K562 (cell line): ENCODE measurements around the gene GRAMD4. TPM values are rescaled to one million over a fixed set of nuclear protein-coding genes. Genes with fewer than 3 reads are reported as not detected.

ENCODE experiments used
- CHD1 ChIP-seq: fragments of 200-600 bp; sonication (generic); IDR thresholded peaks from one replicate; pipeline ENCODE4 v1.6.1; 2012; ENCODE audit warnings: mild to moderate bottlenecking, moderate library complexity, low read length, inconsistent platforms
- HDAC8 ChIP-seq: fragments of 450-650 bp; IDR thresholded peaks from 2 replicates; pipeline ENCODE4 v1.6.1; 2016; ENCODE audit warnings: mild to moderate bottlenecking, missing genetic modification characterization, moderate library complexity, missing compliant biosample characterization
- PHF20 ChIP-seq: fragments of 450-650 bp; IDR thresholded peaks from 2 replicates; pipeline ENCODE4 v1.6.1; 2018; ENCODE audit not compliant: partially characterized antibody
- ZC3H8 ChIP-seq: fragments of 450-650 bp; IDR thresholded peaks from 2 replicates; pipeline ENCODE4 v1.6.1; 2017
- polyA plus RNA-seq, 8 experiments: library from polyadenylated mRNA; depleted of rRNA in 4 of 8; stranded (reverse) in 5 of 8; unstranded in 3 of 8; fragments of >200 nt; fragmentation: Nextera tagmentation in 2 of 8; fragmentation: Illumina TruSeq in 1 of 8; extraction: Ambion mirVana in 2 of 8; extraction: Trizol in 1 of 8; gene quantifications; 2 replicates each; pipeline versions ENCODE4 v1.2.1 to v1.2.3, GENCODE V29; 2011 to 2014; ENCODE audit warnings: inconsistent platforms in 1 of 8, missing spikeins in 1 of 8
- total RNA-seq, 7 experiments: library from RNA; depleted of rRNA in 6 of 7; stranded (reverse); fragments of >200 nt in 6 of 7; fragmentation: Illumina TruSeq in 2 of 7; extraction: Trizol in 2 of 7; gene quantifications; 2 replicates each; pipeline versions ENCODE4 v1.2.1 to v1.2.3, GENCODE V29; 2011 to 2021; ENCODE audit warnings: low replicate concordance in 1 of 7
- TF ChIP-seq, protein P1 (sequence below): fragments of 450-650 bp; IDR thresholded peaks from 2 replicates; pipeline ENCODE4 v1.6.1; 2016; ENCODE audit warnings: mild to moderate bottlenecking, moderate library complexity

GRAMD4 gene
- total and polyA plus RNA-seq, 9 of the 15 experiments (the other 6 are each of a cell fraction or from before 2014, with no cell fraction given), result 0.18 to 44.8 (median 18.6) TPM

DNA sequence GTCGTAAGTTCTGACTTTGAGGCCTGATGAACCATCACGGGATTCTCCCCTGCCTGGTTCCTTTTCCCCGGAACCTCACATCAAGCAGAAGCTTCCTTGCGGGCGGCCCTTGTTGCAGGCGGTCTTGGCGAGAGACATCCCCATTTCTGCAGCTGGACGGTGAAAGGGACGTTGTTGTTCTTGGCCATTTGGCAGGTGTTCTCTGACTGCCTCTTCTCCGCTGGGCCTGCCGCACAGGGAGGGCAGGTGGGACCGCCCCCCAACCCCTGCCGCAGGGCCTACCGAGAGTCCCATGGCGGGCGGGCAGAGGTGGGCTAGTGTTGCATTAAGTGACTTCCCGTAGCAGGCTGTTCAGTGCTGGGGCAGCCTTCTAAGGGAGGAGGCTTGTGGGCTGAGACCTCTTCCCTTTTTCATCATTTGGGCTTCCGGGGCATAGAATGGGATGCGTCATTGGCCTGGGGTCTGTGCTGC, 26.9 kb upstream of the GRAMD4 start (continued):
- TF ChIP-seq, protein P1, sequence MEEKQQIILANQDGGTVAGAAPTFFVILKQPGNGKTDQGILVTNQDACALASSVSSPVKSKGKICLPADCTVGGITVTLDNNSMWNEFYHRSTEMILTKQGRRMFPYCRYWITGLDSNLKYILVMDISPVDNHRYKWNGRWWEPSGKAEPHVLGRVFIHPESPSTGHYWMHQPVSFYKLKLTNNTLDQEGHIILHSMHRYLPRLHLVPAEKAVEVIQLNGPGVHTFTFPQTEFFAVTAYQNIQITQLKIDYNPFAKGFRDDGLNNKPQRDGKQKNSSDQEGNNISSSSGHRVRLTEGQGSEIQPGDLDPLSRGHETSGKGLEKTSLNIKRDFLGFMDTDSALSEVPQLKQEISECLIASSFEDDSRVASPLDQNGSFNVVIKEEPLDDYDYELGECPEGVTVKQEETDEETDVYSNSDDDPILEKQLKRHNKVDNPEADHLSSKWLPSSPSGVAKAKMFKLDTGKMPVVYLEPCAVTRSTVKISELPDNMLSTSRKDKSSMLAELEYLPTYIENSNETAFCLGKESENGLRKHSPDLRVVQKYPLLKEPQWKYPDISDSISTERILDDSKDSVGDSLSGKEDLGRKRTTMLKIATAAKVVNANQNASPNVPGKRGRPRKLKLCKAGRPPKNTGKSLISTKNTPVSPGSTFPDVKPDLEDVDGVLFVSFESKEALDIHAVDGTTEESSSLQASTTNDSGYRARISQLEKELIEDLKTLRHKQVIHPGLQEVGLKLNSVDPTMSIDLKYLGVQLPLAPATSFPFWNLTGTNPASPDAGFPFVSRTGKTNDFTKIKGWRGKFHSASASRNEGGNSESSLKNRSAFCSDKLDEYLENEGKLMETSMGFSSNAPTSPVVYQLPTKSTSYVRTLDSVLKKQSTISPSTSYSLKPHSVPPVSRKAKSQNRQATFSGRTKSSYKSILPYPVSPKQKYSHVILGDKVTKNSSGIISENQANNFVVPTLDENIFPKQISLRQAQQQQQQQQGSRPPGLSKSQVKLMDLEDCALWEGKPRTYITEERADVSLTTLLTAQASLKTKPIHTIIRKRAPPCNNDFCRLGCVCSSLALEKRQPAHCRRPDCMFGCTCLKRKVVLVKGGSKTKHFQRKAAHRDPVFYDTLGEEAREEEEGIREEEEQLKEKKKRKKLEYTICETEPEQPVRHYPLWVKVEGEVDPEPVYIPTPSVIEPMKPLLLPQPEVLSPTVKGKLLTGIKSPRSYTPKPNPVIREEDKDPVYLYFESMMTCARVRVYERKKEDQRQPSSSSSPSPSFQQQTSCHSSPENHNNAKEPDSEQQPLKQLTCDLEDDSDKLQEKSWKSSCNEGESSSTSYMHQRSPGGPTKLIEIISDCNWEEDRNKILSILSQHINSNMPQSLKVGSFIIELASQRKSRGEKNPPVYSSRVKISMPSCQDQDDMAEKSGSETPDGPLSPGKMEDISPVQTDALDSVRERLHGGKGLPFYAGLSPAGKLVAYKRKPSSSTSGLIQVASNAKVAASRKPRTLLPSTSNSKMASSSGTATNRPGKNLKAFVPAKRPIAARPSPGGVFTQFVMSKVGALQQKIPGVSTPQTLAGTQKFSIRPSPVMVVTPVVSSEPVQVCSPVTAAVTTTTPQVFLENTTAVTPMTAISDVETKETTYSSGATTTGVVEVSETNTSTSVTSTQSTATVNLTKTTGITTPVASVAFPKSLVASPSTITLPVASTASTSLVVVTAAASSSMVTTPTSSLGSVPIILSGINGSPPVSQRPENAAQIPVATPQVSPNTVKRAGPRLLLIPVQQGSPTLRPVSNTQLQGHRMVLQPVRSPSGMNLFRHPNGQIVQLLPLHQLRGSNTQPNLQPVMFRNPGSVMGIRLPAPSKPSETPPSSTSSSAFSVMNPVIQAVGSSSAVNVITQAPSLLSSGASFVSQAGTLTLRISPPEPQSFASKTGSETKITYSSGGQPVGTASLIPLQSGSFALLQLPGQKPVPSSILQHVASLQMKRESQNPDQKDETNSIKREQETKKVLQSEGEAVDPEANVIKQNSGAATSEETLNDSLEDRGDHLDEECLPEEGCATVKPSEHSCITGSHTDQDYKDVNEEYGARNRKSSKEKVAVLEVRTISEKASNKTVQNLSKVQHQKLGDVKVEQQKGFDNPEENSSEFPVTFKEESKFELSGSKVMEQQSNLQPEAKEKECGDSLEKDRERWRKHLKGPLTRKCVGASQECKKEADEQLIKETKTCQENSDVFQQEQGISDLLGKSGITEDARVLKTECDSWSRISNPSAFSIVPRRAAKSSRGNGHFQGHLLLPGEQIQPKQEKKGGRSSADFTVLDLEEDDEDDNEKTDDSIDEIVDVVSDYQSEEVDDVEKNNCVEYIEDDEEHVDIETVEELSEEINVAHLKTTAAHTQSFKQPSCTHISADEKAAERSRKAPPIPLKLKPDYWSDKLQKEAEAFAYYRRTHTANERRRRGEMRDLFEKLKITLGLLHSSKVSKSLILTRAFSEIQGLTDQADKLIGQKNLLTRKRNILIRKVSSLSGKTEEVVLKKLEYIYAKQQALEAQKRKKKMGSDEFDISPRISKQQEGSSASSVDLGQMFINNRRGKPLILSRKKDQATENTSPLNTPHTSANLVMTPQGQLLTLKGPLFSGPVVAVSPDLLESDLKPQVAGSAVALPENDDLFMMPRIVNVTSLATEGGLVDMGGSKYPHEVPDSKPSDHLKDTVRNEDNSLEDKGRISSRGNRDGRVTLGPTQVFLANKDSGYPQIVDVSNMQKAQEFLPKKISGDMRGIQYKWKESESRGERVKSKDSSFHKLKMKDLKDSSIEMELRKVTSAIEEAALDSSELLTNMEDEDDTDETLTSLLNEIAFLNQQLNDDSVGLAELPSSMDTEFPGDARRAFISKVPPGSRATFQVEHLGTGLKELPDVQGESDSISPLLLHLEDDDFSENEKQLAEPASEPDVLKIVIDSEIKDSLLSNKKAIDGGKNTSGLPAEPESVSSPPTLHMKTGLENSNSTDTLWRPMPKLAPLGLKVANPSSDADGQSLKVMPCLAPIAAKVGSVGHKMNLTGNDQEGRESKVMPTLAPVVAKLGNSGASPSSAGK, result no peak
- no peak for TF ChIP-seq CHD1
- no peak for TF ChIP-seq PHF20
- no peak for TF ChIP-seq HDAC8 (tag)
- TF ChIP-seq ZC3H8, result no peak
